Measurements from ENCODE around the gene ADAMTSL1. TPM values are rescaled to one million over a fixed set of nuclear protein-coding genes. Genes with fewer than 3 reads are reported as not detected.

The ADAMTSL1 gene
- total RNA-seq, 1 experiment from 2014 or later, result 1.2 TPM

DNA sequence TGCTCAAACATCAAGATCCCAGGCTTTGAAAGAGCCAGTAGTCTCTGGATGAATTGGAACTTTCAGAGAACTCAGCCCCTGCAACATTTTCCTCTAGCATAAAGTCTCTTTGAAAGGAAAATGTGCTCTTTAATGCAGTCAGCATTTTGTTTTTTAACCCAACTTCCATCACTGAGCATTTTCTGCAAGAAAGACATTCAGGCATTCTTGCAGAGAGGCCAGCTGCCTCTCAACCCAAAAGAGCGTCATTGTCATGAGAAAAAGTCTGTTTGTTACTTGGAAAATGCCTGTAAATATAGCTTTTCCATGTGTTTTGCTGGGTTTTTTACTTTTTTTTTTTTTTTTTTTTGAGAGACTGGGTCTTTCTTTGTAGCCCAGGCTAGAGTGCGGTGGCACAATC, 225.0 kb downstream of the ADAMTSL1 start:
- TF ChIP-seq, protein P1, sequence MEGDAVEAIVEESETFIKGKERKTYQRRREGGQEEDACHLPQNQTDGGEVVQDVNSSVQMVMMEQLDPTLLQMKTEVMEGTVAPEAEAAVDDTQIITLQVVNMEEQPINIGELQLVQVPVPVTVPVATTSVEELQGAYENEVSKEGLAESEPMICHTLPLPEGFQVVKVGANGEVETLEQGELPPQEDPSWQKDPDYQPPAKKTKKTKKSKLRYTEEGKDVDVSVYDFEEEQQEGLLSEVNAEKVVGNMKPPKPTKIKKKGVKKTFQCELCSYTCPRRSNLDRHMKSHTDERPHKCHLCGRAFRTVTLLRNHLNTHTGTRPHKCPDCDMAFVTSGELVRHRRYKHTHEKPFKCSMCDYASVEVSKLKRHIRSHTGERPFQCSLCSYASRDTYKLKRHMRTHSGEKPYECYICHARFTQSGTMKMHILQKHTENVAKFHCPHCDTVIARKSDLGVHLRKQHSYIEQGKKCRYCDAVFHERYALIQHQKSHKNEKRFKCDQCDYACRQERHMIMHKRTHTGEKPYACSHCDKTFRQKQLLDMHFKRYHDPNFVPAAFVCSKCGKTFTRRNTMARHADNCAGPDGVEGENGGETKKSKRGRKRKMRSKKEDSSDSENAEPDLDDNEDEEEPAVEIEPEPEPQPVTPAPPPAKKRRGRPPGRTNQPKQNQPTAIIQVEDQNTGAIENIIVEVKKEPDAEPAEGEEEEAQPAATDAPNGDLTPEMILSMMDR (conservative IDR thresholded peaks at IDR 0.05), result no peak
- no peak overlapping the region for H2AFZ ChIP-seq (ENCODE audit: low read length)
- H3K18ac ChIP-seq (ENCODE audit: insufficient read length, low read depth, low read length), result no peak overlapping the region
- H3T11ph ChIP-seq (ENCODE audit: low read length), result no peak overlapping the region
- H3K9ac ChIP-seq (ENCODE audit: extremely low read depth, insufficient read length, low read length), result no peak overlapping the region
- no peaks in the 10 kb centered on the region for H3K27me3 ChIP-seq (ENCODE audit: insufficient read depth, low read length)
- H3K9me3 ChIP-seq (ENCODE audit: control insufficient read depth, low read depth, low read length), result peaks cover 16% of the 10 kb centered on the region
- peaks cover 17 to 30% (median 22%) of the 10 kb centered on the region in 3 experiments for H3K36me3 Mint-ChIP-seq (ENCODE audit: insufficient read depth in 1 of 3, low read depth in 3 of 3)
- no peak overlapping the region for H2BK120ac ChIP-seq (ENCODE audit: low read depth, low read length, poor library complexity, severe bottlenecking)
- H3K23ac ChIP-seq (ENCODE audit: insufficient read length, low read depth, low read length), result no peak overlapping the region
- no peak overlapping the region for H4K91ac ChIP-seq (ENCODE audit: insufficient read length, low read depth, low read length)
- no peak overlapping the region for H2BK5ac ChIP-seq (ENCODE audit: insufficient read length, low read length)
- no peak overlapping the region for H2AK5ac ChIP-seq (ENCODE audit: insufficient read length, low read length)
- H2BK12ac ChIP-seq (ENCODE audit: insufficient read length, low read depth, low read length), result no peak overlapping the region
- no peak overlapping the region for H3K4ac ChIP-seq (ENCODE audit: low read depth, low read length)
- no peak overlapping the region for H3K56ac ChIP-seq (ENCODE audit: insufficient read length, low read depth, low read length)
- H3K4me3 Mint-ChIP-seq, result no peak overlapping the region
- no peak overlapping the region for H4K5ac ChIP-seq (ENCODE audit: insufficient read length, low read depth, low read length)
- no peak overlapping the region for H3K27ac ChIP-seq (ENCODE audit: insufficient read length, low read depth, low read length)
- no peak overlapping the region for H2BK20ac ChIP-seq (ENCODE audit: low read depth, low read length, poor library complexity, severe bottlenecking)
- no CpG with 5 or more reads among the region's 2 CpGs for WGBS (ENCODE audit: extremely low coverage, insufficient read length, low lambda C conversion rate)
- H3K14ac ChIP-seq (ENCODE audit: insufficient read depth, low read length), result no peak overlapping the region
- no peak overlapping the region for H3K4me2 ChIP-seq (ENCODE audit: insufficient read depth, insufficient read length, low read length)
- H4K20me1 ChIP-seq (ENCODE audit: control insufficient read depth, insufficient read depth, insufficient read length), result no peaks in the 10 kb centered on the region
- DNase-seq, result no peak
- no peak overlapping the region for H4K8ac ChIP-seq (replicated peaks; ENCODE audit: insufficient read length, low read depth, low read length)
- no peaks in the 10 kb centered on the region for H3K79me2 ChIP-seq (ENCODE audit: insufficient read depth, low read length)
- H3K4me1 Mint-ChIP-seq, result no peaks in the 10 kb centered on the region
- no peak overlapping the region for H3K27ac Mint-ChIP-seq
- H3K23me2 ChIP-seq (ENCODE audit: insufficient read length, low read depth, low read length, poor library complexity, severe bottlenecking), result no peaks in the 10 kb centered on the region
- no peaks in the 10 kb centered on the region for H3K27me3 Mint-ChIP-seq (ENCODE audit: low read depth)
- no peak overlapping the region for H2BK15ac ChIP-seq (ENCODE audit: low read depth, low read length)
- peaks cover 25 to 27% of the 10 kb centered on the region in 2 experiments for H3K9me3 Mint-ChIP-seq
- H3K79me1 ChIP-seq (ENCODE audit: insufficient read depth, low read depth, low read length, poor library complexity, severe bottlenecking), result no peaks in the 10 kb centered on the region
- H3K4me1 ChIP-seq (ENCODE audit: insufficient read depth, low read length), result no peaks in the 10 kb centered on the region

Data from H9 (cell line).